ENCODE results near the gene KLF11.

The KLF11 gene

GRCh38 chr2:10043256-10043905 is at the start of gene KLF11:
KLF11 (plus strand) TSS chr2:10043550; CDS start chr2:10043717, 167 bp downstream.
- DNase-seq, result peak; percentile 34

GRCh38 chr2:9994462-9994861 is 48.9 kb upstream of the KLF11 start:
- DNase-seq, result no peak

GRCh38 chr2:9995059-9995458 is 48.3 kb upstream of the KLF11 start:
- DNase-seq, result no peak

- no peak for DNase-seq
These were observed 47.0 kb upstream of the KLF11 start for GRCh38 chr2:9996321-9996720.

DNA sequence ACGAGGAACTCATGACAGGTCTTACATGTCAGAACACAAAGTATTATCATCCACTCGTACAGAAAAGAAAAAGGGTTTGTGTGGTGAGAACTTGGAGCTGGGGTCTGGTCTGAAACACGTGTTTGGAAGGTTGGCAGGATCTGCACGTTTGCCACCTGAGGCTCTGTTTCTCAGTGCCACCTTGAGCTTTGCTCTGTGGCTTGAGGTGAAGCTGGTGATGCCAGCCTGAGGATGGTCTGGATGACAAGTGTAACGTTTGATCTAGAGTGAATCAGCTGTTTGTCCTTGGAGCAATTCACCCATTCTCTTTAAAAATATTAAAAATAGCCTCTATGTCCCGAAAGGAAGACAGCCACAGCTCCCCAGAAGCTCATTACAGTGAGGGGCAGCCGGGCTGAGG is 45.4 kb upstream of the KLF11 start:
- no peak for DNase-seq

GRCh38 chr2:9998916-9999654 is 44.3 kb upstream of the KLF11 start:
- DNase-seq, result no peak

DNA sequence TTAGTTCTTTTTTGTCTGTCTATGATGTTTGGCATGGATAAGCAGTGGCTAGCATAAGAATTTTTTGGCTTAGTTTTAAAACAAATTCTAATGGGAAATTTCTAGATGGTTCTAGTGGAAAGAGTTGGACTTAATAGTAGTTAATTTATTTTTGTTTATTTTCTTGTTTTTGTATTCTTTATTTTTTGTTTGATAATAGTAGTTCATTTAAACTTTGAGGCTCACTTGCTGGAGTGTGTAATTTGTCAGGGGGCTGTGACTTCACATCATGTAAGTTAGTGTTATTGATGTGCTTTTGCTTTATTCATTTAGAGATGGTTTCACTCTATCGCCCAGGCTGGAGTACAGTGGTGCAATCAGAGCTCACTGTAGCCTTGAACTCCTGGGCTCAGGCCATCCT is 43.7 kb upstream of the KLF11 start:
- no peak for DNase-seq

DNA sequence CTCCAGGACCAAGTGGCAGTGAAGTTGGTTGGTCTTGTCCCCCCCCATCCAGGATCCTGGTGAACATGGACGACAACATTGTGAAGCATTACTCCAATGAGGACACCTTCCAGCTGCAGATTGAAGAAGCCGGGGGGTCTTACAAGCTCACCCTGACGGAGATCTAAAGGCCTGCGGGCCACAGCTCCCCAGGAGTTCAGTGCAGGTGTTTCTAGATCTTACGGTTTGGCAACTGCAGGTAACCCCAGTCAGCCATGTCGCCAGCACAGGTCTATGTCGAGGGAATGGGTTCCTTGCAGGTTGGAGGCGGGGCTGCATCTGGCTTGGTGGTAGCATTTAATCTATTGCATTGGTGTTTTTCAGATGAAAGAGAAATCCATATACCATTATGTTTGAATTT is 42.8 kb upstream of the KLF11 start:
- DNase-seq, result no peak

DNA sequence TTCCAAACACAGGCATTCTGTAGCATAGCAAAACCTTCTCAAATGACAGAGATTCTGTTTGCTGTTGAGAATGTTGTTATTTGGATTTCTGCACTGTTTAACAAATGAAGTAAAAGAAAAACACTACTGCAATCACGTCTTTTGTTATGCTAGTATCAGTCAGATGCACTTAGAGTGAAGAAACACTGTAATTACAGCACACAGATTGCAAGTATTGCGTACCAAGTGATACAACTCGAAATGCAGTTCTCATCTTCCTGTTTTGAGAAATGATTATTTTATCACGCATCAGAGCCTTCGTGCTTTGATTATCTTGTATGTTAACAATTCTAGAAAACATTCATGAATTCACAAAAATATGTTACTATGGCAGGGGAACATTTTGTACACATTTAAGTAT is 41.8 kb upstream of the KLF11 start:
- no peak for DNase-seq

- DNase-seq, result no peak
These were observed 41.2 kb upstream of the KLF11 start for GRCh38 chr2:10002109-10002508.

DNA sequence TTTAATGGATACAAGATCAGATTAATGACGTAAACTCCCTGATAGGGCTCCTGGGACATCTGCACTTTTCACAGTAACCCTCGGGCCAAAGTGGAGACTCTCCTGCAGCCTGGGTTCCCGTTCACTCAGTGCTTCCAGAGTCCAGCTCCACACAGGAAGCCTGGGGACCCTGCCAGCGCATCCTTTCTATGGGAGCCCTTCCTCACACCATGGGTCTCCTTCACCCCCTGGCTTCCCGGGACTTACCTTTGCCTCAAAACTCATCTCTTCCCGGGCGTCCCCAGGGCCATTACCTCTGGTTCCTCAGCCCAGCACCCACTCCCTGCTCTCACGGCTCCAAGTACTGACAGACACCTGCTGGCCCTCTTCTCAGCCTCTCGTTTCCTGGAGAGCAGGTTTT is 40.7 kb upstream of the KLF11 start:
- DNase-seq, result no peak

- DNase-seq, result no peak
These were observed 39.9 kb upstream of the KLF11 start for GRCh38 chr2:10003206-10004125.

- no peak for DNase-seq
These were observed 38.9 kb upstream of the KLF11 start for GRCh38 chr2:10004401-10004800.

- DNase-seq, result no peak
These were observed 38.5 kb upstream of the KLF11 start for GRCh38 chr2:10004836-10005235.

- DNase-seq, result no peak
These were observed 37.7 kb upstream of the KLF11 start for GRCh38 chr2:10005461-10006235.

GRCh38 chr2:10006236-10007161 is 36.9 kb upstream of the KLF11 start:
- no peak for DNase-seq

DNA sequence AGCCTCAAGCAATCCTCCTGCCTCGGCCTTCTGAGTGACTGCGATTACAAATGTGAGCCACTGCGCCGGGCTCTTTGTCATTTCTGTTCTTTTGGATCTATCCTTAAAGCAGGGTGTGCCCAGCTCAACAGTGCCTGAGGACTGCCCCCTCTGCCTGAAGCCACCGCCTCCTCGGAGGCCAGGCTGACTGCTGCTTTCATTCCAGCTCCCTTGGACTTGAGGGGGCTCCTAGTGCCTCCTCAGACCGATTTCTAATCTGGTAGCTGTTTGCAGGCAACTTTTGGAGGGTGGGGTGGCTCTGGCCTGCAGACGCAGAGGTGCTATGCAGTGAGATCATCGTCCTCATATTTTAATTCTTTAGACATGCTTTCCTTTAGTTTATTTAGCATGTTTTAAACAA is 35.9 kb upstream of the KLF11 start:
- no peak for DNase-seq

DNA sequence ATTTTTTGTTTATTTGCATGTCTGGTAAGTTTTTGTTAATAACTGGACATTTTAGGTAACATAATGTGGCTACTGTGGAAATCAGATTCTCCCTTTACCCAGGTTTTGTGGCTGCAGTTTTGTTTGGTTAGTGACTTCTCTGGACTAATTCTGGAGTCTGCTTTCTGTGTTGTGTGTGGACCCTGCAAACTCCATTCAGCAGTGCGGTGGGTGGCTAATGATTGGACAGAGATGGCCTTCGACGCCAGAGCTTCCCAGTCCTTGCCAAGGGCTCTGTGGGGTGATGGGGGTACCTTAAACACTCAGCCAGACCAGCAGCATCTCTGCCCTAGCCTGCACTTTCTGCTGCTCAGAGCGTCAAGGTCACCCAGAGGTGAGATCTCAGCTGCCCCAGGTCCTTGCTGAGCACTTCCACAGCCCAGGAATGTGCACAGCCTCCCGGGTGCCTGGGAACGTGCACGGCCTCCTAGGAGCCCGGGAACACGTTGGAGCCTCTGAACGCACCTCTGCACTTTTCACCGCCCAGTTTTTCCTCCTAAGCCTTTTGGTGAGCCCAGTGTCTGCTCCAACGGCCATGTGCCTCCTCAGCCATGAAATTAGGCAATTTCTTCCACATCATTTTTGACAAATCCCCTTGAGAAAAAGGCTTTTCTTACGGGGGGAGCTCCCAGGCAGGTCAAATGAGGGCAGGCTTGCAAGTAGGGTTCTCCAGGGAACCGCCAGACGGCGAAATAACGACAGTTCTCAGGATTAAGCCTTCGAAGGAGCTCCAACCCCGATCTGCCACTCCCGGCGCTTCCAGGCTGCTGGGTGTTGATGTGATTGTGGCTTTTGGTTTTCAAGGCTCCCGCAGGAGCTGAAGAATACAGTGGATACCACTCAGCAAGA is 35.2 kb upstream of the KLF11 start:
- DNase-seq, result no peak

GRCh38 chr2:10008809-10009176 is 34.6 kb upstream of the KLF11 start:
- DNase-seq, result no peak

- no peak for DNase-seq
These were observed 34.0 kb upstream of the KLF11 start for GRCh38 chr2:10009271-10009810.
